Myocyte (in vitro differentiated cells): ENCODE data around the gene ST3GAL3. TPM values are rescaled to one million over a fixed set of nuclear protein-coding genes. Genes with fewer than 3 reads are reported as not detected.

Experiments used
- DNase-seq: peaks from one replicate; pipeline ENCODE4 v3.0.0-alpha.2; 2012; ENCODE audit warnings: low read depth
- microRNA-seq: library from miRNA; unstranded; fragments of <30 nt; microRNA quantifications from one replicate; pipeline ENCODE4, GENCODE V29; 2016
- total RNA-seq: library from RNA; depleted of rRNA; stranded (reverse); fragments of >200 nt; gene quantifications from 2 replicates; pipeline ENCODE4 v1.2.3, GENCODE V29; 2014

The ST3GAL3 gene
- total RNA-seq, 1 donor from 2014 or later, result 33.7 TPM

DNA sequence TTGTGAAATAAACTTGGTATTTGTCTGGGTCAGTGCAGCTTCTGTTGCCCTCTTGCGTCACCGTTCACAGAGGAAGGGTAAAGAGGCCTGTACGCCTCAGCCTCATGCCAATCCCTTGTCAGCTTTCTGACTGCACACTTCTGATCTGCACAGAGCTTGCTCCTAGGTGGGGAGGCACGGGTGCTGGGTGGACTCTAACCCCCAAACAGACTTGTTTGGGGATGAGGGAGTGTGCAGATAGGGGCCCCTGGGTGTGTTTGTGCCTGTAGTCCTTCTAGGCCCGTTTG is 270.9 kb downstream of the ST3GAL3 start:
- no peak for DNase-seq

DNA sequence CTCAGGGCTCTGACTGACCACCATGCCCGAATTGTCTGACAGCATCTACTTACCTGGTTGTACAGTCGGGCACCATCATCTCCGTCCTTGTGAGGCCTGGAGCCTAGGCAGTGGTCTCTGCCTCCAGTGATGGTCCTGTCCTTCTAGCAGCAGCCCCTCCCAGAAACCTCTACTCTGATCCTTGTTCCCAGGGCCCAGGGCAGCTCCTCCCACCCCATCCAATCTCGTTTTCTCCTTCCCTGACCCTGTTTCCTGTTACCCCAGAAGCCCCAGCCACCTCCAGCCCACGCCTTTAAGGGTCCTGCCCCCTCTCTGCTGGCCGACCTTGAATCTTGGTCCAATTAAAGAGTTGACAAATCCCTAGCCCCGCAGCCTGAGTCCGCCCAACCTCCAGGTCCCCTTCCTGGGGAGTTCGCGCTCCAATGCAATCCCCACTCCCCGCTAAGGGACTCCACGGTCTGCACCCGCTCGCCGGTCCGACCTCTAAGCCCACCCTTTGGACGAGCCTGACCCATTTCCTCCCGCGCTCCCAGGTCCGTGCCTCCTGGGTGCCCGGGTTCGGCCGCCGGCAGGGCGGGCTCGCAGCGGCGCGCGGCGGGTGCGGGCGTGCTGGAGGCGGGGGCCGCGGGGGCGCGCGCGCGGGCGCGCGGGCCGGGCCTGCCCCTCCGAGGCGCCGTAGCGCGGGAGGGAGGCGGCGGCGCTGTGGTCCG is 271.4 kb downstream of the ST3GAL3 start, which contains the start of gene B4GALT2:
B4GALT2 (plus strand) TSS at position 660 of the 710 bp plus-strand sequence. CDS start 1,951 bp downstream, outside the sequence.
- DNase-seq, result peak; percentile 33

GRCh38 chr1:43979261-43979527 is 271.9 kb downstream of the ST3GAL3 start:
- DNase-seq, result no peak

- peak; percentile 65 for DNase-seq
Observed at GRCh38 chr1:43979528-43980254, 272.4 kb downstream of the ST3GAL3 start.

DNA sequence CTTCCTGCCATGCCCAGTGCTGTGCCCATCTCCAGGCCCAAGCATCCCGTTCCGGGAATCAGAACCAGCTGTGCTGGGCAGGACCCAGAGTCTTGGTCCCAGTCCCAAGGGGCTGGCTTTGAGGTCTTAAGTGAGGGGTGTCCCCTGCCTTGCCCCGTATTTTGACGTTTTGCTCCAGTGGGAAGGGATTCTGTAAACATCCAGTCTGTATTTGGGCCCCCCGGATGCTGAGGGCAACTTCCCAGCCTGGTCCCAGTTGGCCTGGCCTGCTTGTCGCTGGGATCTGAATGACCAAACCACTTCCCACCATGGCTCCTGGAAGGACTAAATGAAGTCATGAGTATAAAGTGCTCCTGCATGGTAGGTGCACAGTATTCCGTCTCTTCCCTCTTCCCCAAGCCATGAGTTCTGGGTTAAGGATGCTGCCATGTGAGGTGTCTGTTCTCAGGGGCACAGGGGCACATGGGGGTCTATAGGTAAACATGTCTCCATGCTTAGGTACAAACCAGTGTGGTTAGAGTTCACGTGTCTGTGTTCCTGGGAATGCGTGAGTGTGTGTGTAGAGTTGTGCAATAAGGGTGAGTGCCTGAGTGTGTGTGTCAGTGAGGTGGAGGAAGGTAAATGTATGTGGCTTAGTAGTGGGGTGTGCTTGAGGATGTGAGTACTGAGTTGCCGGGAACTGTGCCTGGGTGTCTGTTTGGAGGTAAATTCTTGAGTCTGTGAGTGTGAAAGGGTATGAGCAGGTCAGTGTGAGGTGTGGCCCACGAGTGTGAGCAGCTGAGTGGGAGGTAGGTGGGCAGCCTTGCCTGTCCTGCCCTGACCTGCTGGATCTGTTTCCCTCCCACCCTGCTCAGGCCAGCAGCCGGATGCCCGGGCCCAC is 273.2 kb downstream of the ST3GAL3 start:
- no peak for DNase-seq

Small RNAs within 50 kb of the gene (microRNA-seq; reads per million reads assigned to microRNA genes)
- not detected for gene MIR6079

Other genes with a start within 250 kb of the ST3GAL3 start
- 7.8 and 9.9 TPM in 2 replicates for gene PTPRF, start 176.7 kb upstream of the ST3GAL3 start, total RNA-seq
- 27.7 and 31.2 TPM in 2 replicates for gene KDM4A, start 57.4 kb upstream of the ST3GAL3 start, total RNA-seq
- 0.80 and 6.9 TPM in 2 replicates for gene ARTN, start 226.3 kb downstream of the ST3GAL3 start, total RNA-seq
- 53.6 and 55.5 TPM in 2 replicates for gene IPO13, start 239.4 kb downstream of the ST3GAL3 start, total RNA-seq